Adrenal gland (tissue), 5 donors: ENCODE results near the gene TXNDC9.

Experiments used
- POLR2A ChIP-seq, 2 donors: fragments of 450-650 bp; IDR thresholded peaks; one replicate each; pipeline ENCODE4 v1.6.1; 2017; ENCODE audit warnings: antibody characterized with exemption in 2 of 2, mild to moderate bottlenecking in 2 of 2, moderate library complexity in 1 of 2
- TF ChIP-seq, protein P1 (sequence below), 6 experiments: fragments of 450-650 bp in 4 of 6; fragments of 200-600 bp in 2 of 6; sonication (generic) in 1 of 6; IDR thresholded peaks; 1 replicate in 5 of 6; 2 replicates in 1 of 6; pipeline versions ENCODE4 v1.5.1 to v1.8.0; 2016 to 2021; ENCODE audit warnings: antibody characterized with exemption in 6 of 6, mild to moderate bottlenecking in 2 of 6, moderate library complexity in 1 of 6
- donor health status: DM: no; HTN: no; CAD: no.

DNA sequence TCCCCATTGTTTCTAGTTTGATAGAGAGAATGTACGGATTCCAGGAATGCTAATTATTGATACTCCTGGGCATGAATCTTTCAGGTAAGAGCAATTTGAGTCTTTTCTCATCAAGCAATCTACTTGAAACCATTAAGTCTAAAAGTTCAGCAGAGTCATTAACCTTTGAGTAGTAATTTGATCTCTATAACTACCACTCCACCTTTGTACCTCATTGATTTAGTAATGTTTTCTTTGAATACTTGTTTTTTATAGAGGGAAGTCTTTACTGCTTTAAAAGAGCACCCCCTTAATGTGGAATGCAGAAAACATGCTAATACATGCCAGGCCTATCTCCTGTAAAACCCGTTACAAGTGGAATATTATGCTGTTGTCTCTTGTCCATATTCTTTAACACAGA is 46.0 kb upstream of the TXNDC9 start:
- TF ChIP-seq, protein P1, sequence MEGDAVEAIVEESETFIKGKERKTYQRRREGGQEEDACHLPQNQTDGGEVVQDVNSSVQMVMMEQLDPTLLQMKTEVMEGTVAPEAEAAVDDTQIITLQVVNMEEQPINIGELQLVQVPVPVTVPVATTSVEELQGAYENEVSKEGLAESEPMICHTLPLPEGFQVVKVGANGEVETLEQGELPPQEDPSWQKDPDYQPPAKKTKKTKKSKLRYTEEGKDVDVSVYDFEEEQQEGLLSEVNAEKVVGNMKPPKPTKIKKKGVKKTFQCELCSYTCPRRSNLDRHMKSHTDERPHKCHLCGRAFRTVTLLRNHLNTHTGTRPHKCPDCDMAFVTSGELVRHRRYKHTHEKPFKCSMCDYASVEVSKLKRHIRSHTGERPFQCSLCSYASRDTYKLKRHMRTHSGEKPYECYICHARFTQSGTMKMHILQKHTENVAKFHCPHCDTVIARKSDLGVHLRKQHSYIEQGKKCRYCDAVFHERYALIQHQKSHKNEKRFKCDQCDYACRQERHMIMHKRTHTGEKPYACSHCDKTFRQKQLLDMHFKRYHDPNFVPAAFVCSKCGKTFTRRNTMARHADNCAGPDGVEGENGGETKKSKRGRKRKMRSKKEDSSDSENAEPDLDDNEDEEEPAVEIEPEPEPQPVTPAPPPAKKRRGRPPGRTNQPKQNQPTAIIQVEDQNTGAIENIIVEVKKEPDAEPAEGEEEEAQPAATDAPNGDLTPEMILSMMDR (IDR thresholded peaks at IDR 0.05), result no peak
- no peak for TF ChIP-seq POLR2A (IDR thresholded peaks at IDR 0.05)
